Smooth muscle cell (in vitro differentiated cells): ENCODE results near the gene PRSS33. TPM values are rescaled to one million over a fixed set of nuclear protein-coding genes. Genes with fewer than 3 reads are reported as not detected.

ENCODE experiments used
- DNase-seq: peaks from one replicate; lab custom pipeline; 2025; ENCODE audit not compliant: unreplicated experiment; lab: John Stamatoyannopoulos, UW
- H2AFZ ChIP-seq: fragments of 200-600 bp; sonication (generic); 2 replicates; pipeline ENCODE4 v1.6.0; 2016; ENCODE audit warnings: antibody characterized with exemption, low read depth, mild to moderate bottlenecking
- H3F3A ChIP-seq: fragments of 200-600 bp; sonication (generic); 2 replicates; pipeline ENCODE4 v1.6.0; 2017; ENCODE audit warnings: antibody characterized with exemption, low read depth
- H3K27ac ChIP-seq: fragments of 200-600 bp; sonication (generic); 2 replicates; pipeline ENCODE4 v1.5.1; 2016; ENCODE audit warnings: low read depth, mild to moderate bottlenecking
- H3K27me3 ChIP-seq: fragments of 200-600 bp; sonication (generic); 2 replicates; pipeline ENCODE4 v1.6.1; 2016; ENCODE audit warnings: low read depth, mild to moderate bottlenecking
- H3K36me3 ChIP-seq: fragments of 200-600 bp; sonication (generic); 2 replicates; pipeline ENCODE4 v1.5.1; 2016; ENCODE audit warnings: low read depth
- H3K4me1 ChIP-seq: fragments of 200-600 bp; sonication (generic); 2 replicates; pipeline ENCODE4 v1.5.1; 2016; ENCODE audit warnings: low read depth
- H3K4me2 ChIP-seq: fragments of 200-600 bp; sonication (generic); 2 replicates; pipeline ENCODE4 v1.6.0; 2016; ENCODE audit warnings: mild to moderate bottlenecking
- H3K4me3 ChIP-seq: fragments of 200-600 bp; sonication (generic); 2 replicates; pipeline ENCODE4 v1.5.1; 2016; ENCODE audit warnings: mild to moderate bottlenecking
- H3K79me2 ChIP-seq: fragments of 200-600 bp; sonication (generic); 2 replicates; pipeline ENCODE4 v1.6.0; 2016; ENCODE audit warnings: low read depth, mild to moderate bottlenecking
- H3K9ac ChIP-seq: fragments of 200-600 bp; sonication (generic); 2 replicates; pipeline ENCODE4 v1.6.0; 2016; ENCODE audit warnings: low read depth
- H3K9me3 ChIP-seq: fragments of 200-600 bp; sonication (generic); replicated peaks from 2 replicates; pipeline ENCODE4 v1.5.1; 2016; ENCODE audit warnings: low read depth
- H4K20me1 ChIP-seq: fragments of 200-600 bp; sonication (generic); 2 replicates; pipeline ENCODE4 v1.6.0; 2016; ENCODE audit warnings: low read depth
- CTCF ChIP-seq: fragments of 200-600 bp; sonication (generic); IDR thresholded peaks from 2 replicates; pipeline ENCODE4 v1.5.1; 2017; ENCODE audit warnings: borderline replicate concordance, mild to moderate bottlenecking, antibody characterized with exemption; ENCODE audit not compliant: insufficient read depth, poor library complexity, severe bottlenecking
- WGBS: methylation state at CpG from one replicate; pipeline ENCODE4 v1.1.7; 2016; ENCODE audit warnings: low lambda C conversion rate; 5-methylcytosine and 5-hydroxymethylcytosine counted together
- polyA plus RNA-seq: library from polyadenylated mRNA; unstranded; fragments of >200 nt; fragmentation: Nextera tagmentation; extraction: Ambion mirVana; gene quantifications from 2 replicates; pipeline ENCODE4 v1.2.1, GENCODE V29; 2016
- total RNA-seq: library from RNA; depleted of rRNA; stranded (reverse); fragments of >200 nt; gene quantifications from 2 replicates; pipeline ENCODE4 v1.2.3, GENCODE V29; 2014

PRSS33 gene
- total and polyA plus RNA-seq, 2 experiments from 2014 or later = not detected

GRCh38 chr16:2749936-2750335 lies 37.4 kb downstream of the PRSS33 start:
- peaks cover 21% of the 10 kb centered on the region for H4K20me1 ChIP-seq
- DNase-seq = no peak
- peaks cover 8% of the 10 kb centered on the region for H3F3A ChIP-seq
- H3K27ac ChIP-seq = no peak overlapping the region
- no peak overlapping the region for H2AFZ ChIP-seq
- peaks cover 21% of the 10 kb centered on the region for H3K4me1 ChIP-seq
- no peak for TF ChIP-seq CTCF
- H3K9me3 ChIP-seq = no peaks in the 10 kb centered on the region
- no peaks in the 10 kb centered on the region for H3K27me3 ChIP-seq
- H3K9ac ChIP-seq = no peak overlapping the region
- 96% methylated on average over 6 of the region's 6 CpGs for WGBS
- H3K4me3 ChIP-seq = no peak overlapping the region
- no peak overlapping the region for H3K4me2 ChIP-seq
- no peaks in the 10 kb centered on the region for H3K36me3 ChIP-seq
- peaks cover 32% of the 10 kb centered on the region for H3K79me2 ChIP-seq

GRCh38 chr16:2749476-2749875 lies 37.9 kb downstream of the PRSS33 start:
- WGBS = 97% methylated on average over 5 of the region's 5 CpGs
- no peak overlapping the region for H2AFZ ChIP-seq
- H3F3A ChIP-seq = peaks cover 7% of the 10 kb centered on the region
- no peak overlapping the region for H3K9ac ChIP-seq
- H3K4me1 ChIP-seq = peaks cover 16% of the 10 kb centered on the region
- no peaks in the 10 kb centered on the region for H3K9me3 ChIP-seq
- H4K20me1 ChIP-seq = peaks cover 16% of the 10 kb centered on the region
- TF ChIP-seq CTCF = no peak
- DNase-seq = no peak
- no peak overlapping the region for H3K27ac ChIP-seq
- peaks cover 27% of the 10 kb centered on the region for H3K79me2 ChIP-seq
- H3K36me3 ChIP-seq = no peaks in the 10 kb centered on the region
- H3K27me3 ChIP-seq = no peaks in the 10 kb centered on the region
- H3K4me2 ChIP-seq = no peak overlapping the region
- H3K4me3 ChIP-seq = no peak overlapping the region

- Histone ChIP-seq H3K9ac (no peak overlapping the region), H3K9me3 (no peaks in the 10 kb centered on the region), H3K4me3 (no peak overlapping the region), H3K79me2 (peaks cover 22% of the 10 kb centered on the region), H3K27ac (no peak overlapping the region), H2AFZ (no peak overlapping the region), H3F3A (peaks cover 7% of the 10 kb centered on the region), H3K4me1 (peaks cover 12% of the 10 kb centered on the region), H3K27me3 (no peaks in the 10 kb centered on the region), H3K36me3 (no peaks in the 10 kb centered on the region), H4K20me1 (peaks cover 11% of the 10 kb centered on the region), H3K4me2 (no peak overlapping the region)
- WGBS = 96% methylated on average over 7 of the region's 7 CpGs
- no peak for TF ChIP-seq CTCF
- no peak for DNase-seq
Measured at GRCh38 chr16:2748757-2749455, 38.5 kb downstream of the PRSS33 start.

- peaks cover 2% of the 10 kb centered on the region for H3K4me1 ChIP-seq
- no peak overlapping the region for H3K27ac ChIP-seq
- no peak overlapping the region for H2AFZ ChIP-seq
- H3K79me2 ChIP-seq = peaks cover 5% of the 10 kb centered on the region
- no peak for DNase-seq
- H3F3A ChIP-seq = no peaks in the 10 kb centered on the region
- H3K36me3 ChIP-seq = no peaks in the 10 kb centered on the region
- no peaks in the 10 kb centered on the region for H3K27me3 ChIP-seq
- no peak for TF ChIP-seq CTCF
- no peak overlapping the region for H3K4me2 ChIP-seq
- no peak overlapping the region for H3K9ac ChIP-seq
- WGBS = 92% methylated on average over 9 of the region's 9 CpGs
- H3K9me3 ChIP-seq = no peaks in the 10 kb centered on the region
- no peaks in the 10 kb centered on the region for H4K20me1 ChIP-seq
- H3K4me3 ChIP-seq = no peak overlapping the region
Measured at GRCh38 chr16:2745961-2746360, 41.4 kb downstream of the PRSS33 start.
